DMS153 treated with DMSO at 0.1 percent for 48 hours (cell line): ENCODE data around the gene CCDC28A.
"Not testable (repeated sequence)": the region's sequence is repeated elsewhere in the genome, so short reads cannot be mapped to it uniquely, and the experiment has no call there.

Experiments
- DNase-seq: peaks from one replicate; lab custom pipeline; 2025; ENCODE audit not compliant: unreplicated experiment; lab: John Stamatoyannopoulos, UW

Gene CCDC28A

GRCh38 chr6:138773177-138774091, at the start of gene CCDC28A:
TSS of gene CCDC28A (plus strand) at chr6:138773769. CDS start at chr6:138776121, 2,352 bp downstream.
- DNase-seq = peak; percentile 98

DNA sequence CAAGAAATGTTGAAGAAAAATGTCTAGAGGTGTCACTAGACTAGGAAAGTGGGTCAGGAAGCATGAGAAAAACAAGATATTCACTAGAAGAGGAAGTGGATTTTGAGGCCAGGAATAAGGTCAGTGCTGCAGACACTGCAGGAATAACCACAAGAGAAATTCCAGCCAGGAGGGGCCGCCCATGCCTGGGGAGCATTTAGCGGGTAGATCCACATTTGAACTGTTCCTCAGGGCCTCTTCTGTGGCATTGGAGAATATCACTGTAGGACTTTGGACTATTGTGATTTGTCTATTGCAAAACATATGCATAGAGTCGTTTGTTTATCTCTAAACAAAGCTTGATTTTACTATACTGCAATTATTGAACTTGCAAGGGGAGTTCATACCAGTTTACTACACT, 49.6 kb upstream of the CCDC28A start:
- no peak for DNase-seq

- no peak for DNase-seq
Observed at GRCh38 chr6:138726066-138726756, 47.4 kb upstream of the CCDC28A start.

DNA sequence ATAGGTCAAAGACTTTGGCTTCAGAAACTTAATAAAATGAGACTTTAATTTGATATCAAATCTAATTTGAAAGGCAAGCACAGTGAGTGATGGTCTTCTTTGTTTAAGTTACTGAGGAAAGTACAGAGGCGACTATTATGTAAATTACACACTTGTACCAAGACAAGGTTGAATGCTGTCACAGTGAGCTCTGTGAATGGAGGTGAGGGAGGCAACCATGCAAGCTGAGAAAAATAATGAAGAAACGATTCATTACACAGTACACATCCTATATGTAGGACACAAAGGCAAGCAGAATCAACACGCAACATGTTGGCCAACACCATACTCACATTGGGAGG, 46.8 kb upstream of the CCDC28A start:
- no peak for DNase-seq

GRCh38 chr6:138727182-138727581, 46.4 kb upstream of the CCDC28A start:
- DNase-seq = no peak

DNA sequence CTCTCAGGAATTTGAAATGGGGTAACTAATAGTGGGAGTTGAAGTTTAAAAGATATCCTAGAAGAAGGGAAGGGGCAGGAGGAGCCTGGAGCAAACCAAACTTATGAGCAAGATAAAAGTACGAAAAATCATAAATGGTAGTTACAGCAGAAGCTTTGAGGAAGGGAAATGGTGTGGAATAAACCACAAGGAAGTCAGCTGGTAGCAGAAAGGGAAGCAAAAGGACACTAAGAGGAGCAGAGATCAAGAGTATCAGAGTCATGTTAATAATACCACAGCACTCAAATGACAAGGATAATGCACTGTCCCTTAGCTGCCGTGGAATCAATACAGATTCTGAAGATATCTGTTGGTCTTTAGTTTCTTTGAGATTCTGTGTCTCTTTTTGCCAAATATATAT, 44.9 kb upstream of the CCDC28A start:
- no peak for DNase-seq

DNA sequence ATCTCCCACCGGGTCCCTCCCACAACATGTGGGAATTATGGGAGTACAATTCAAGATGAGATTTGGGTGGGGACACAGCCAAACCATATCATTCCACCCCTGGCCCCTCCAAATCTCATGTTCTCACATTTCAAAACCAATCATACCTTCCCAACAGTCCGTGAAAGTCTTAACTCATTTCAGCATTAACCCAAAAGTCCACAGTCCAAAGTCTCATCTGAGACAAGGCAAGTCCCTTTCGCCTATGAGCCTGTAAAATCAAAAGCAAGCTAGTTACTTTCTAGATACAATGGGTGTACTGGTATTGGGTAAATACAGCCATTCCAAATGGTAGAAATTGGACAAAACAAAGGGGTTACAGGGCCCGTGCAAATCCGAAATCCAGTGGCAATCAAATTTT, 43.5 kb upstream of the CCDC28A start:
- DNase-seq = not testable (repeated sequence)

DNA sequence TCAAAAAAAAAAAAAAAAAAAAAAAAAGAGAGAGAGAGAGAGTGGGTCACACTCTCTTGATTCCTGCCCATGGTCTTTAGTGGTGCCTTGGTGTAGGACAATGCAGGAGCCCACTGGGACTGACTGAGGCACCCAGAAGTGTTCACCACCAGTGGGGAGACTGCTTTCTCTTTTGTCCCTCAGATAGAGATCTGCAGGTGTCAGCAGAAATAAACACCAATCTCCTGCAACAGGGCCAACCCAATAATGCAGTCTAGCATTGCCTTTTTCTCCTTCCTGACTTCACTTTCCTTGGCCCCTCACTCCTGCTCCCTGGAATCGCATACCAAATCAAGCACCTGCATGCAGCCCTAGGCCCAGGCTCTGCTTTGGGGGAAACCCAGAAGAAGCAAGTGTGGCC, 39.0 kb upstream of the CCDC28A start:
- DNase-seq = no peak

DNA sequence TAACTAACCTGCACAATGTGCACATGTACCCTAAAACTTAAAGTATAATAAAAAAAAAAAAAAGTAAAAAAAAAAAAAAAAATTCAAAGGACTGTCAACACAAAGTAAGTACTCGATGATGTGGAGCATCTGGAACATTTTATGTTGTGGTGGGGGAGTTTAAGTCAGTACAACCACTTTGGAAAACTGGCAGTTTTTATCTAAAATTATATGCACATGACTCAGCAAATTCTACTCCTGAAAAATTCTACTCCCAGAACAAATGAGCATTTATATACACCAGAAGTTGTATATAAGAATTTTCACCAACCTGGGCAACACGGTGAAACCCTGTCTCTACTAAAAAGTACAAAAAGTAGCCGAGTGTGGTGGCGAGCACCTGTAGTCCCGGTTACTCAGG, 36.9 kb upstream of the CCDC28A start:
- DNase-seq = no peak

GRCh38 chr6:138752017-138752416, 21.6 kb upstream of the CCDC28A start:
- no peak for DNase-seq

- DNase-seq = no peak
Observed at GRCh38 chr6:138757136-138757535, 16.4 kb upstream of the CCDC28A start.

DNA sequence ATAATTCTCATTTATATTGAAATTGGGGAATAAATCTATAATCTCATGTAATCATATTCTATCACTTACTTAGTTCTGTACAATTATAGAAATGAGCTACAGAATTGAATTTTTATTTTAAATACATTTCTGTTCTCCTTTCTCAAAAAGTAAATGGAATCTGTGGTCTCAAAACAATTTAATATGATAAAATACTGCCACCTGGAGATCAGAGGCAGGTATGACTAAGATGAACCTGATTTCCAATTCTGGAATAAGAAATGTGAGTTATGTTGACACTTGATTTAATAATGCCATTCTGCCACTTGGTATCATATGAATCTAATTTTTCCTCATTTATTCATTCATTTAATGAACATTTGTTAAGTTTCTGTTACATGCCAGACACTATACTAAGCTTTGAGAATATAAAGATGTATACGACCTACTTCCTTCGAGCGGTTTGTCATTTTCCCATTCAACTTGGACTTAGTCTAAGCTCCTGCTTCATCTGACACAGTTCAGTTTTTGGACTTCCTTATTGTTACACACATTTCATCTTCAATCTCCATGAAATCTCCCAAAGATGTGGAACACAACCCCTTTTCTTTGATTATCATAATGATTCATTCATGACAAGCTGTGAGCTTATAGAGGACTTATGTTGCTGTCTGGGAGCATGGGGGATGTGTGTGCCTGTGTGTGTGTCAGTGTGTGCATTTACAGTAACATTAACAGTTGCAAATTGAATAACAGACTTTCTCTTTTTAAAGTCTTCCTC, 7.5 kb upstream of the CCDC28A start:
- DNase-seq = peak; percentile 20

GRCh38 chr6:138769102-138769676, 4.4 kb upstream of the CCDC28A start:
- DNase-seq = no peak

GRCh38 chr6:138772596-138773176, 883 bp upstream of the CCDC28A start:
- DNase-seq = no peak

DNA sequence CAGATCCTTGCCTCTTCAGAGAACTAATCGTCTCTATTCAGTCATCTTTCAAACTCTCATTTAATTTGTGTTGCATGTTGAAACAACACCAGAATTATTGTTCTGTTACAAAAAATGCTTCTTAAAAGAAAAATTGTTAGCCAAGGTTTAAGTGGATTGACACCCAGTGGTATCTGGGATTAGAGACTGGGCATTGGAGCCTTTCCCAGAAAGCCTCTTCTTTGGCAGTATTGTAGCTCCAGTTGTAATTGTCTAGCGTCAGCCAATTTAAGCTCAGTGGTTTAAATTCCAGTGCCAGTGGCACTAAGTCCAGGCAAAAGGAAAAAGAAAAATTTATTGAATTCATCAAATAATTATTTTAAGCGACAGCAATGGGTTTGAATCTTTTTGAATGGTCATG, 801 bp downstream of the CCDC28A start:
- DNase-seq = no peak

- no peak for DNase-seq
Observed at GRCh38 chr6:138776659-138777058, 3.1 kb downstream of the CCDC28A start.

GRCh38 chr6:138778331-138778730, 4.8 kb downstream of the CCDC28A start:
- DNase-seq = no peak

GRCh38 chr6:138782243-138782642, 8.7 kb downstream of the CCDC28A start:
- DNase-seq = no peak

GRCh38 chr6:138785079-138785478, 11.5 kb downstream of the CCDC28A start:
- no peak for DNase-seq

- no peak for DNase-seq
Observed at GRCh38 chr6:138785980-138786379, 12.4 kb downstream of the CCDC28A start.

GRCh38 chr6:138787138-138787537, 13.6 kb downstream of the CCDC28A start:
- no peak for DNase-seq
